Endothelial cell of umbilical vein (primary cell): ENCODE results near the gene EVX1. TPM values are rescaled to one million over a fixed set of nuclear protein-coding genes. Genes with fewer than 3 reads are reported as not detected.

ENCODE experiments used
- BruUV-seq: library from RNA; stranded (reverse); fragments of 400-500 nt; replicated peaks from 2 replicates; lab custom pipeline; 2021; lab: Mats Ljungman, UMichigan
- CTCF ChIA-PET: fragments of 300-600, 350-600 bp; sonication (Branson Sonifier 250); formaldehyde crosslinking; loops from one replicate; lab custom pipeline; 2021; ENCODE audit warnings: antibody characterized with exemption, inconsistent platforms; lab: Charles Lee
- POLR2A ChIA-PET: fragments of 300-600, 350-600 bp; sonication (Branson Sonifier 250); formaldehyde crosslinking; loops from one replicate; lab custom pipeline; 2021; ENCODE audit warnings: antibody characterized with exemption, inconsistent platforms; lab: Charles Lee
- DNase-seq: peaks from one replicate; pipeline ENCODE4 v3.0.0-alpha.2; 2011; ENCODE audit warnings: low read depth, low spot score
- FAIRE-seq: peaks from 2 replicates; lab custom pipeline; 2011; peaks lifted over from hg19 to GRCh38; lab: Jason Lieb, UNC
- H2AFZ ChIP-seq: 2 replicates; pipeline ENCODE4 v1.6.0; 2012; ENCODE audit warnings: low read depth, low read length, control low read depth, inconsistent platforms
- H3K27ac ChIP-seq: 2 replicates; pipeline ENCODE4 v1.5.1; 2011; ENCODE audit warnings: low read depth, mild to moderate bottlenecking, control low read depth, low read length, moderate library complexity; ENCODE audit not compliant: insufficient read depth
- H3K27me3 ChIP-seq, 2 experiments: 2 replicates each; pipeline versions ENCODE4 v1.6.0 to v1.6.1; 2011; ENCODE audit warnings: low read length in 2 of 2, mixed read lengths in 1 of 2; ENCODE audit not compliant: control insufficient read depth in 2 of 2, insufficient read depth in 2 of 2
- H3K36me3 ChIP-seq, 2 experiments: 2 replicates in 1 of 2; 3 replicates in 1 of 2; pipeline ENCODE4 v1.5.1; 2011; ENCODE audit warnings: low read length in 2 of 2, mild to moderate bottlenecking in 1 of 2, moderate library complexity in 1 of 2; ENCODE audit not compliant: control insufficient read depth in 2 of 2, insufficient read depth in 2 of 2; ENCODE audit errors: extremely low read depth in 1 of 2
- H3K4me1 ChIP-seq: 3 replicates; pipeline ENCODE4 v1.5.1; 2011; ENCODE audit warnings: mild to moderate bottlenecking, low read length; ENCODE audit not compliant: control insufficient read depth, insufficient read depth; ENCODE audit errors: extremely low read depth
- H3K4me2 ChIP-seq: 2 replicates; pipeline ENCODE4 v1.6.1; 2011; ENCODE audit warnings: low read length, control low read depth, mixed read lengths; ENCODE audit not compliant: insufficient read depth
- H3K4me3 ChIP-seq, 3 experiments: fragments of 200-600 bp in 1 of 3; sonication (generic), shearing (Covaris generic) in 1 of 3; replicated peaks in 1 of 3; 2 replicates each; pipeline ENCODE4 v1.5.1; 2011 to 2016; ENCODE audit warnings: control low read depth in 3 of 3, low read length in 3 of 3, mild to moderate bottlenecking in 2 of 3, inconsistent platforms in 1 of 3, low read depth in 1 of 3, moderate library complexity in 1 of 3; ENCODE audit not compliant: insufficient read depth in 1 of 3
- H3K79me2 ChIP-seq: 2 replicates; pipeline ENCODE4 v1.6.0; 2012; ENCODE audit warnings: low read length, inconsistent platforms; ENCODE audit not compliant: control insufficient read depth, insufficient read depth
- H3K9ac ChIP-seq: replicated peaks from 2 replicates; pipeline ENCODE3; 2011; ENCODE audit warnings: low read length, control low read depth; ENCODE audit not compliant: insufficient read depth; ENCODE audit errors: extremely low read depth
- H3K9me1 ChIP-seq: replicated peaks from 3 replicates; pipeline ENCODE4 v1.6.0; 2011; ENCODE audit warnings: mild to moderate bottlenecking, low read length; ENCODE audit not compliant: control insufficient read depth, insufficient read depth; ENCODE audit errors: extremely low read depth
- H3K9me3 ChIP-seq: replicated peaks from 2 replicates; pipeline ENCODE4 v1.5.1; 2012; ENCODE audit warnings: low read length, inconsistent platforms; ENCODE audit not compliant: control insufficient read depth, insufficient read depth
- H4K20me1 ChIP-seq: replicated peaks from 2 replicates; pipeline ENCODE3; 2011; ENCODE audit warnings: mild to moderate bottlenecking, low read length; ENCODE audit not compliant: control insufficient read depth, insufficient read depth; ENCODE audit errors: extremely low read depth
- EZH2 ChIP-seq: IDR thresholded peaks from 2 replicates; pipeline ENCODE4 v1.6.1; 2012; ENCODE audit warnings: borderline replicate concordance, low read depth, mild to moderate bottlenecking, moderate library complexity, low read length, inconsistent platforms; ENCODE audit not compliant: severe bottlenecking
- FOS ChIP-seq: IDR thresholded peaks from 2 replicates; pipeline ENCODE4 v1.6.1; 2011; ENCODE audit warnings: mild to moderate bottlenecking, low read length, moderate library complexity, borderline replicate concordance; ENCODE audit not compliant: insufficient read depth
- GATA2 ChIP-seq: IDR thresholded peaks from 2 replicates; pipeline ENCODE4 v1.7.0; 2011; ENCODE audit warnings: low read depth, mild to moderate bottlenecking, moderate library complexity, mixed read lengths, low read length; ENCODE audit not compliant: insufficient read length, insufficient read depth
- JUN ChIP-seq: IDR thresholded peaks from 2 replicates; pipeline ENCODE4 v1.6.1; 2011; ENCODE audit warnings: borderline replicate concordance, low read depth; ENCODE audit not compliant: insufficient read length, insufficient read depth
- MYC ChIP-seq: IDR thresholded peaks from one replicate; pipeline ENCODE4 v1.6.1; 2011; ENCODE audit warnings: mild to moderate bottlenecking, low read depth, low read length
- POLR2A ChIP-seq: IDR thresholded peaks from 2 replicates; pipeline ENCODE4 v1.6.1; 2012; ENCODE audit warnings: low read depth, mild to moderate bottlenecking, control low read depth, low read length
- POLR2AphosphoS5 ChIP-seq: IDR thresholded peaks from 2 replicates; pipeline ENCODE4 v1.6.1; 2012; ENCODE audit warnings: low read depth, mild to moderate bottlenecking, control low read depth, low read length, moderate library complexity; ENCODE audit not compliant: insufficient read depth
- dilution Hi-C: fragments of 300-500 bp; cut with MboI; formaldehyde crosslinking; loops from one replicate; pipeline ENCODE4 v1.15.0; 2019; ENCODE audit warnings: low sequenced_read_pairs; ENCODE audit not compliant: extremely low pct_ligation_motif_present
- intact Hi-C: fragments of 100-400 bp; cut with micrococcal nuclease; formaldehyde crosslinking; loops from one replicate; pipeline ENCODE4 v1.10.0; 2022
- polyA plus RNA-seq, 4 experiments: library from polyadenylated mRNA; depleted of rRNA in 3 of 4; stranded (reverse) in 3 of 4; unstranded in 1 of 4; fragments of >200 nt; gene quantifications; 2 replicates each; pipeline versions ENCODE4 v1.2.1 to v1.2.3, GENCODE V29; 2011 to 2012; ENCODE audit warnings: missing spikeins in 1 of 4
- total RNA-seq: library from RNA; stranded (reverse); gene quantifications from 2 replicates; pipeline ENCODE4 v1.2.3, GENCODE V29; 2021
- TF ChIP-seq, protein P1 (sequence below), 2 donors: IDR thresholded peaks; 1 replicate in 1 of 2; 2 replicates in 1 of 2; pipeline ENCODE4 v1.5.1; 2011; ENCODE audit warnings: low read length in 2 of 2, mild to moderate bottlenecking in 2 of 2, moderate library complexity in 2 of 2, control low read depth in 1 of 2, inconsistent platforms in 1 of 2, low read depth in 1 of 2; ENCODE audit not compliant: insufficient read depth in 1 of 2; ENCODE audit errors: extremely low read depth in 1 of 2

EVX1 gene
- total and polyA plus RNA-seq, 2 donors (not counting 3 experiments of a cell fraction or from before 2014, with no cell fraction given) = not detected

DNA sequence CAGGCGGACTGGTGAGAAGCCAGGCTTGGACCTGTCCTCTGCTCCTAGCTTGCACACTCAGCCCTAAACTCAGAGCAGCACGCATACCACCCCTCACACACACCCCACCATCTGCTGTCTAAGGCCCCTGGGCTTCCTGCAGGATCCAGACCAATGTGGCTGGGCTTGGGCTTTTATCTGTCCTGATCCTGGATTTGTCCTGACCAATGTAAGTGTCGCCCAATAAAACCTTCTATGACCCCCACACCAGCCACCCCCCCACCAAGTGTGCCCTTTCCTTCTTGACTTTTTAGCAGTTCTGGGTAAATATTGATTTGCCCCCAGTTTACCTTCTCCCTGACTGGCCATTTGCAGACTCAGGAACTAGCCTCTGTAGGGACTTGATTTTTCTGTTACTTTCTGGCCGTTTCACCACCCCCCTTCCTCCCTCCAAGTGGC, 41.0 kb upstream of the EVX1 start:
- intact Hi-C loops (loop anchor here (2.0 kb wide), 1 partner anchor 37 kb away; no protein-coding TSS in a partner anchor), dilution Hi-C loops (no loop called here)
- Histone ChIP-seq H3K9ac (no peak overlapping the region), H3K4me2 (no peak overlapping the region), H3K79me2 (no peaks in the 10 kb centered on the region), H3K4me1 (peaks cover 26% of the 10 kb centered on the region), H3K9me3 (no peaks in the 10 kb centered on the region), H3K27me3 (peaks cover 80 to 94% of the 10 kb centered on the region in 2 experiments), H3K36me3 (no peaks in the 10 kb centered on the region), H3K27ac (no peak overlapping the region), H3K4me3 (no peak overlapping the region), H4K20me1 (no peaks in the 10 kb centered on the region), H2AFZ (no peak overlapping the region), H3K9me1 (no peaks in the 10 kb centered on the region)
- TF ChIP-seq GATA2 = no peak
- no peak for TF ChIP-seq EZH2
- no peak for TF ChIP-seq POLR2A
- TF ChIP-seq JUN = no peak
- TF ChIP-seq MYC = no peak
- TF ChIP-seq POLR2AphosphoS5 = no peak
- TF ChIP-seq, protein P1, sequence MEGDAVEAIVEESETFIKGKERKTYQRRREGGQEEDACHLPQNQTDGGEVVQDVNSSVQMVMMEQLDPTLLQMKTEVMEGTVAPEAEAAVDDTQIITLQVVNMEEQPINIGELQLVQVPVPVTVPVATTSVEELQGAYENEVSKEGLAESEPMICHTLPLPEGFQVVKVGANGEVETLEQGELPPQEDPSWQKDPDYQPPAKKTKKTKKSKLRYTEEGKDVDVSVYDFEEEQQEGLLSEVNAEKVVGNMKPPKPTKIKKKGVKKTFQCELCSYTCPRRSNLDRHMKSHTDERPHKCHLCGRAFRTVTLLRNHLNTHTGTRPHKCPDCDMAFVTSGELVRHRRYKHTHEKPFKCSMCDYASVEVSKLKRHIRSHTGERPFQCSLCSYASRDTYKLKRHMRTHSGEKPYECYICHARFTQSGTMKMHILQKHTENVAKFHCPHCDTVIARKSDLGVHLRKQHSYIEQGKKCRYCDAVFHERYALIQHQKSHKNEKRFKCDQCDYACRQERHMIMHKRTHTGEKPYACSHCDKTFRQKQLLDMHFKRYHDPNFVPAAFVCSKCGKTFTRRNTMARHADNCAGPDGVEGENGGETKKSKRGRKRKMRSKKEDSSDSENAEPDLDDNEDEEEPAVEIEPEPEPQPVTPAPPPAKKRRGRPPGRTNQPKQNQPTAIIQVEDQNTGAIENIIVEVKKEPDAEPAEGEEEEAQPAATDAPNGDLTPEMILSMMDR (IDR thresholded peaks at IDR 0.05; ENCODE audit: extremely low read depth in 1 of 2, insufficient read depth in 1 of 2, low read depth in 1 of 2, low read length in 2 of 2) = no peak
- no peak for TF ChIP-seq FOS
- DNase-seq (no peak), FAIRE-seq (no peak)
- ChIA-PET POLR2A (no interaction called here), CTCF (interaction anchor here (0.8 to 2.4 kb wide), 4 partner anchors 9 to 892 kb away, joined by 3 to 6 read pairs (median 4); no protein-coding TSS in a partner anchor)
- BruUV-seq = no TSS peak
